HEK293 (cell line): ENCODE results near the gene RFC1.

Experiments
- CTCF ChIP-seq: fragments of 450-650 bp; formaldehyde crosslinking; IDR thresholded peaks from 2 replicates; pipeline ENCODE4 v1.5.1; 2016; ENCODE audit warnings: missing biosample characterization, missing genetic modification characterization
- GFI1B ChIP-seq: fragments of 450-650 bp; formaldehyde crosslinking; IDR thresholded peaks from 2 replicates; pipeline ENCODE4 v1.5.1; 2016; ENCODE audit warnings: missing biosample characterization, missing genetic modification characterization
- REST ChIP-seq: fragments of 450-650 bp; formaldehyde crosslinking; IDR thresholded peaks from 2 replicates; pipeline ENCODE4 v1.5.1; 2016; ENCODE audit warnings: missing biosample characterization, missing genetic modification characterization
- ZIC2 ChIP-seq: fragments of 450-650 bp; formaldehyde crosslinking; IDR thresholded peaks from 2 replicates; pipeline ENCODE4 v1.5.1; 2016; ENCODE audit warnings: missing biosample characterization, missing genetic modification characterization
- ZNF10 ChIP-seq: fragments of 450-650 bp; formaldehyde crosslinking; IDR thresholded peaks from 2 replicates; pipeline ENCODE4 v1.5.1; 2017; ENCODE audit warnings: missing biosample characterization, missing genetic modification characterization
- ZNF138 ChIP-seq: fragments of 450-650 bp; formaldehyde crosslinking; IDR thresholded peaks from 2 replicates; pipeline ENCODE4 v1.5.1; 2016; ENCODE audit warnings: missing biosample characterization, missing genetic modification characterization, borderline replicate concordance
- ZNF654 ChIP-seq: fragments of 450-650 bp; formaldehyde crosslinking; IDR thresholded peaks from 2 replicates; pipeline ENCODE4 v1.5.1; 2016; ENCODE audit warnings: low read depth, missing biosample characterization, missing genetic modification characterization
- ZNF664 ChIP-seq: fragments of 450-650 bp; formaldehyde crosslinking; IDR thresholded peaks from 2 replicates; pipeline ENCODE4 v1.5.1; 2016; ENCODE audit warnings: missing biosample characterization, missing genetic modification characterization
- ZNF747 ChIP-seq: fragments of 450-650 bp; formaldehyde crosslinking; IDR thresholded peaks from 2 replicates; pipeline ENCODE4 v1.5.1; 2016; ENCODE audit warnings: missing biosample characterization, missing genetic modification characterization
- ZNF837 ChIP-seq: fragments of 450-650 bp; formaldehyde crosslinking; IDR thresholded peaks from 2 replicates; pipeline ENCODE4 v1.5.1; 2016; ENCODE audit warnings: missing biosample characterization, missing genetic modification characterization

GRCh38 chr4:39286263-39286662, 79.9 kb downstream of the RFC1 start:
- TF ChIP-seq REST (tag by site-specific recombination) (no peak), ZNF664 (tag by site-specific recombination) (no peak), ZIC2 (tag by site-specific recombination) (no peak), ZNF138 (tag by site-specific recombination) (no peak), GFI1B (tag by site-specific recombination) (no peak), CTCF (tag by site-specific recombination) (no peak), ZNF747 (tag by site-specific recombination) (no peak), ZNF837 (no peak), ZNF10 (tag by site-specific recombination) (no peak), ZNF654 (tag by site-specific recombination) (no peak)
